Measurements from ENCODE around the gene LAMA5. TPM values are rescaled to one million over a fixed set of nuclear protein-coding genes. Genes with fewer than 3 reads are reported as not detected.
A peak's percentile ranks its signal among the peaks of the same experiment; 100 is the strongest.

Gene LAMA5
- polyA plus RNA-seq, 3 donors: 0.05 TPM; not detected in 2

- Mint-ChIP-seq H3K27me3 (ENCODE audit: low read depth in 3 of 3) (peaks cover 0 to 2% (median 2%) of the 10 kb centered on the region in 3 donors), H3K4me1 (no peaks in the 10 kb centered on the region), H3K36me3 (no peaks in the 10 kb centered on the region), H3K27ac (no peak overlapping the region), H3K9me3 (peaks cover 0 to 5% (median 0%) of the 10 kb centered on the region in 7 donors), H3K4me3 (no peak overlapping the region)
- no peaks in the 10 kb centered on the region for H3K79me2 ChIP-seq (ENCODE audit: insufficient read depth, low read length)
- H2AFZ ChIP-seq (ENCODE audit: insufficient read depth, low read depth, low read length, poor library complexity, severe bottlenecking): no peak overlapping the region
- no peak overlapping the region for H3K4me3 ChIP-seq (replicated peaks in 1 of 3; ENCODE audit: low read depth in 2 of 3, low read length in 3 of 3)
- no peaks in the 10 kb centered on the region for H3K27me3 ChIP-seq (ENCODE audit: control insufficient read depth in 2 of 2, insufficient read depth in 2 of 2, low read length in 2 of 2)
- H3K27ac ChIP-seq (ENCODE audit: low read depth in 1 of 2, low read length in 2 of 2): no peak overlapping the region
- no peak overlapping the region for H3K9ac ChIP-seq (ENCODE audit: insufficient read depth, low read length, poor library complexity, severe bottlenecking)
- no peaks in the 10 kb centered on the region for H3K4me1 ChIP-seq (ENCODE audit: control insufficient read depth in 1 of 2, insufficient read depth in 2 of 2, low read length in 2 of 2)
- no peak for TF ChIP-seq CTCF (IDR thresholded peaks at IDR 0.05)
- WGBS (ENCODE audit: insufficient coverage): 89% methylated on average over 13 of the region's 18 CpGs
- no peaks in the 10 kb centered on the region for H4K20me1 ChIP-seq (ENCODE audit: insufficient read depth, low read length)
- H3K36me3 ChIP-seq (replicated peaks in 1 of 2; ENCODE audit: control insufficient read depth in 1 of 2, insufficient read depth in 2 of 2, low read length in 2 of 2): no peaks in the 10 kb centered on the region
- intact Hi-C loops (cut with micrococcal nuclease): no loop called here
- H3K9me3 ChIP-seq (replicated peaks in 1 of 2; ENCODE audit: control insufficient read depth in 1 of 2, insufficient read depth in 1 of 2, low read length in 2 of 2): peaks cover 0 to 5% of the 10 kb centered on the region in 2 donors
- H3K4me2 ChIP-seq (replicated peaks; ENCODE audit: extremely low read depth, low read length, poor library complexity, severe bottlenecking): no peak overlapping the region
- no peak for DNase-seq
Observed at GRCh38 chr20:62317167-62317655, 49.9 kb downstream of the LAMA5 start.

- Mint-ChIP-seq H3K27me3 (ENCODE audit: low read depth in 3 of 3) (peaks cover 0 to 2% (median 2%) of the 10 kb centered on the region in 3 donors), H3K36me3 (no peaks in the 10 kb centered on the region), H3K4me3 (no peak overlapping the region), H3K9me3 (peaks cover 0 to 5% (median 0%) of the 10 kb centered on the region in 7 donors), H3K27ac (peak overlapping the region in 1 of 7 donors; percentile 53), H3K4me1 (no peaks in the 10 kb centered on the region)
- 92% methylated on average over 36 of the region's 40 CpGs for WGBS (ENCODE audit: insufficient coverage)
- H3K36me3 ChIP-seq (replicated peaks in 1 of 2; ENCODE audit: control insufficient read depth in 1 of 2, insufficient read depth in 2 of 2, low read length in 2 of 2): no peaks in the 10 kb centered on the region
- no peak overlapping the region for H2AFZ ChIP-seq (ENCODE audit: insufficient read depth, low read depth, low read length, poor library complexity, severe bottlenecking)
- no peaks in the 10 kb centered on the region for H3K4me1 ChIP-seq (ENCODE audit: control insufficient read depth in 1 of 2, insufficient read depth in 2 of 2, low read length in 2 of 2)
- H3K4me3 ChIP-seq (replicated peaks in 1 of 3; ENCODE audit: low read depth in 2 of 3, low read length in 3 of 3): no peak overlapping the region
- no peaks in the 10 kb centered on the region for H4K20me1 ChIP-seq (ENCODE audit: insufficient read depth, low read length)
- H3K9me3 ChIP-seq (replicated peaks in 1 of 2; ENCODE audit: control insufficient read depth in 1 of 2, insufficient read depth in 1 of 2, low read length in 2 of 2): peaks cover 0 to 5% of the 10 kb centered on the region in 2 donors
- intact Hi-C loops (cut with micrococcal nuclease): no loop called here
- H3K4me2 ChIP-seq (replicated peaks; ENCODE audit: extremely low read depth, low read length, poor library complexity, severe bottlenecking): no peak overlapping the region
- no peaks in the 10 kb centered on the region for H3K27me3 ChIP-seq (ENCODE audit: control insufficient read depth in 2 of 2, insufficient read depth in 2 of 2, low read length in 2 of 2)
- no peak for TF ChIP-seq CTCF (IDR thresholded peaks at IDR 0.05)
- no peak for DNase-seq
- H3K79me2 ChIP-seq (ENCODE audit: insufficient read depth, low read length): no peaks in the 10 kb centered on the region
- no peak overlapping the region for H3K9ac ChIP-seq (ENCODE audit: insufficient read depth, low read length, poor library complexity, severe bottlenecking)
- no peak overlapping the region for H3K27ac ChIP-seq (ENCODE audit: low read depth in 1 of 2, low read length in 2 of 2)
Observed at GRCh38 chr20:62316331-62317166, 50.6 kb downstream of the LAMA5 start.
